Activated T-helper 2 cell treated with anti-CD3 and anti-CD28 coated beads, Interferon-gamma antibody, Interleukin-2, Interleukin-4, amounts not matched to agents 10 μg/mL and 5 μg/mL and 100 μg/mL, durations not matched to agents 14 hours and 24 hours and 36 hours (primary cell): ENCODE results near the gene LUZP1. TPM values are rescaled to one million over a fixed set of nuclear protein-coding genes. Genes with fewer than 3 reads are reported as not detected.

ENCODE experiments used
- DNase-seq: peaks from one replicate; pipeline ENCODE4 v3.0.0; 2021; ENCODE audit warnings: low spot score
- H3K27ac Mint-ChIP-seq: one replicate; pipeline ENCODE4 v1.8.0; 2021; ENCODE audit warnings: mixed read lengths
- H3K27me3 Mint-ChIP-seq: one replicate; pipeline ENCODE4 v1.8.0; 2021; ENCODE audit warnings: low read depth, mixed read lengths
- H3K36me3 Mint-ChIP-seq: one replicate; pipeline ENCODE4 v1.8.0; 2021; ENCODE audit warnings: low read depth, mixed read lengths
- H3K4me1 Mint-ChIP-seq: one replicate; pipeline ENCODE4 v1.8.0; 2021; ENCODE audit warnings: low read depth, mixed read lengths
- H3K4me3 Mint-ChIP-seq: one replicate; pipeline ENCODE4 v1.8.0; 2021; ENCODE audit warnings: low read depth, mild to moderate bottlenecking, moderate library complexity, mixed read lengths
- H3K9me3 Mint-ChIP-seq: one replicate; pipeline ENCODE4 v1.8.0; 2021; ENCODE audit warnings: mixed read lengths
- intact Hi-C: fragments of 100-400 bp; cut with micrococcal nuclease; formaldehyde crosslinking; loops from one replicate; pipeline ENCODE4 v1.15.1; 2023
- total RNA-seq: library from RNA; stranded (reverse); gene quantifications from 2 replicates; pipeline ENCODE4 v1.2.3, GENCODE V29; 2022

LUZP1 gene
- total RNA-seq, 1 donor from 2014 or later: 21.6 TPM

GRCh38 chr1:23074012-23074411, 94.6 kb downstream of the LUZP1 start:
- H3K9me3 Mint-ChIP-seq: no peaks in the 10 kb centered on the region
- H3K27ac Mint-ChIP-seq: no peak overlapping the region
- H3K27me3 Mint-ChIP-seq: no peaks in the 10 kb centered on the region
- DNase-seq: no peak
- peaks cover 69% of the 10 kb centered on the region for H3K36me3 Mint-ChIP-seq
- intact Hi-C loops: no loop called here
- no peaks in the 10 kb centered on the region for H3K4me1 Mint-ChIP-seq
- H3K4me3 Mint-ChIP-seq: no peak overlapping the region

GRCh38 chr1:23069675-23070074, 99.0 kb downstream of the LUZP1 start:
- H3K4me3 Mint-ChIP-seq: no peak overlapping the region
- intact Hi-C loops: no loop called here
- no peaks in the 10 kb centered on the region for H3K27me3 Mint-ChIP-seq
- H3K4me1 Mint-ChIP-seq: peaks cover 2% of the 10 kb centered on the region
- no peak overlapping the region for H3K27ac Mint-ChIP-seq
- DNase-seq: no peak
- no peaks in the 10 kb centered on the region for H3K9me3 Mint-ChIP-seq
- H3K36me3 Mint-ChIP-seq: peaks cover 79% of the 10 kb centered on the region

- no peak overlapping the region for H3K4me3 Mint-ChIP-seq
- intact Hi-C loops: no loop called here
- no peaks in the 10 kb centered on the region for H3K9me3 Mint-ChIP-seq
- no peak overlapping the region for H3K27ac Mint-ChIP-seq
- no peak for DNase-seq
- H3K27me3 Mint-ChIP-seq: no peaks in the 10 kb centered on the region
- H3K36me3 Mint-ChIP-seq: peaks cover 79% of the 10 kb centered on the region
- peaks cover 2% of the 10 kb centered on the region for H3K4me1 Mint-ChIP-seq
Observed at GRCh38 chr1:23069149-23069548, 99.5 kb downstream of the LUZP1 start.

GRCh38 chr1:23066075-23066474, 102.6 kb downstream of the LUZP1 start:
- Mint-ChIP-seq H3K9me3 (no peaks in the 10 kb centered on the region), H3K27me3 (no peaks in the 10 kb centered on the region), H3K4me1 (peaks cover 2% of the 10 kb centered on the region), H3K4me3 (no peak overlapping the region), H3K27ac (no peak overlapping the region), H3K36me3 (peaks cover 71% of the 10 kb centered on the region)
- DNase-seq: no peak
- intact Hi-C loops: no loop called here

- DNase-seq: no peak
- intact Hi-C loops: no loop called here
- H3K27ac Mint-ChIP-seq: no peak overlapping the region
- H3K9me3 Mint-ChIP-seq: no peaks in the 10 kb centered on the region
- H3K4me3 Mint-ChIP-seq: no peak overlapping the region
- peaks cover 2% of the 10 kb centered on the region for H3K4me1 Mint-ChIP-seq
- H3K27me3 Mint-ChIP-seq: no peaks in the 10 kb centered on the region
- peaks cover 73% of the 10 kb centered on the region for H3K36me3 Mint-ChIP-seq
Observed at GRCh38 chr1:23065385-23065784, 103.3 kb downstream of the LUZP1 start.

GRCh38 chr1:23062271-23062670, 106.4 kb downstream of the LUZP1 start:
- H3K4me1 Mint-ChIP-seq: peaks cover 2% of the 10 kb centered on the region
- H3K4me3 Mint-ChIP-seq: no peak overlapping the region

GRCh38 chr1:23057301-23057700, 111.4 kb downstream of the LUZP1 start:
- H3K36me3 Mint-ChIP-seq: peaks cover 62% of the 10 kb centered on the region
- H3K9me3 Mint-ChIP-seq: no peaks in the 10 kb centered on the region
- no peak overlapping the region for H3K4me3 Mint-ChIP-seq
- intact Hi-C loops: no loop called here
- H3K27me3 Mint-ChIP-seq: no peaks in the 10 kb centered on the region
- no peak overlapping the region for H3K27ac Mint-ChIP-seq
- DNase-seq: no peak
- peaks cover 5% of the 10 kb centered on the region for H3K4me1 Mint-ChIP-seq

More at GRCh38 chr1:23062271-23062670, 106.4 kb downstream of the LUZP1 start:
- Mint-ChIP-seq H3K27ac (no peak overlapping the region), H3K27me3 (no peaks in the 10 kb centered on the region), H3K36me3 (peaks cover 73% of the 10 kb centered on the region), H3K9me3 (no peaks in the 10 kb centered on the region)
- intact Hi-C loops: no loop called here
- no peak for DNase-seq

- Mint-ChIP-seq H3K27me3 (no peaks in the 10 kb centered on the region), H3K4me3 (no peak overlapping the region), H3K36me3 (peaks cover 25% of the 10 kb centered on the region), H3K9me3 (no peaks in the 10 kb centered on the region), H3K4me1 (peaks cover 5% of the 10 kb centered on the region), H3K27ac (no peak overlapping the region)
- no peak for DNase-seq
- intact Hi-C loops: no loop called here
Observed at GRCh38 chr1:23051290-23051909, 117.3 kb downstream of the LUZP1 start.

- no peak overlapping the region for H3K4me3 Mint-ChIP-seq
- no peak overlapping the region for H3K27ac Mint-ChIP-seq
- no peaks in the 10 kb centered on the region for H3K27me3 Mint-ChIP-seq
- no peaks in the 10 kb centered on the region for H3K9me3 Mint-ChIP-seq
- peaks cover 14% of the 10 kb centered on the region for H3K4me1 Mint-ChIP-seq
- H3K36me3 Mint-ChIP-seq: peaks cover 27% of the 10 kb centered on the region
- intact Hi-C loops: no loop called here
- no peak for DNase-seq
Observed at GRCh38 chr1:23050201-23050600, 118.5 kb downstream of the LUZP1 start.

GRCh38 chr1:23044035-23044434, 124.6 kb downstream of the LUZP1 start:
- Mint-ChIP-seq H3K9me3 (no peaks in the 10 kb centered on the region), H3K4me3 (no peak overlapping the region), H3K27ac (no peak overlapping the region), H3K36me3 (peaks cover 19% of the 10 kb centered on the region), H3K4me1 (peaks cover 32% of the 10 kb centered on the region), H3K27me3 (no peaks in the 10 kb centered on the region)
- no peak for DNase-seq
- intact Hi-C loops: no loop called here

GRCh38 chr1:23040509-23040908, 128.1 kb downstream of the LUZP1 start:
- Mint-ChIP-seq H3K4me1 (peaks cover 31% of the 10 kb centered on the region), H3K27ac (no peak overlapping the region), H3K36me3 (peaks cover 17% of the 10 kb centered on the region), H3K9me3 (no peaks in the 10 kb centered on the region), H3K27me3 (no peaks in the 10 kb centered on the region), H3K4me3 (no peak overlapping the region)
- intact Hi-C loops: no loop called here
- DNase-seq: no peak

GRCh38 chr1:23039308-23039826, 129.3 kb downstream of the LUZP1 start:
- Mint-ChIP-seq H3K4me1 (peaks cover 26% of the 10 kb centered on the region), H3K27me3 (no peaks in the 10 kb centered on the region), H3K9me3 (no peaks in the 10 kb centered on the region), H3K36me3 (peaks cover 16% of the 10 kb centered on the region), H3K4me3 (no peak overlapping the region), H3K27ac (no peak overlapping the region)
- intact Hi-C loops: no loop called here
- DNase-seq: no peak

GRCh38 chr1:23037081-23037740, 131.4 kb downstream of the LUZP1 start:
- intact Hi-C loops: no loop called here
- Mint-ChIP-seq H3K9me3 (no peaks in the 10 kb centered on the region), H3K27me3 (no peaks in the 10 kb centered on the region), H3K27ac (no peak overlapping the region), H3K36me3 (peaks cover 13% of the 10 kb centered on the region), H3K4me1 (peaks cover 22% of the 10 kb centered on the region), H3K4me3 (no peak overlapping the region)
- no peak for DNase-seq
